K562 (cell line): ENCODE measurements around the gene PMEPA1. TPM values are rescaled to one million over a fixed set of nuclear protein-coding genes. Genes with fewer than 3 reads are reported as not detected.

Experiments used
- ATAC-seq: fragments of 200-7000 bp; cut with Tn5 transposase; 3 replicates; pipeline ENCODE4 v1.9.1; 2020; ENCODE audit warnings: moderate library complexity
- BruUV-seq: library from RNA; stranded (reverse); fragments of 400-500 nt; replicated peaks from 2 replicates; lab custom pipeline; 2021; lab: Mats Ljungman, UMichigan
- CTCF ChIA-PET: fragments of 300-600 bp; formaldehyde crosslinking; extraction: SDS; loops from one replicate; lab custom pipeline; 2021; ENCODE audit warnings: low intra/inter-chr PET ratio; lab: Yijun Ruan, JAX
- POLR2A ChIA-PET: fragments of 300-600, 350-650 bp; sonication (Branson Sonifier 250); formaldehyde crosslinking; extraction: SDS; loops from one replicate; lab custom pipeline; 2021; ENCODE audit warnings: antibody characterized with exemption, inconsistent platforms; lab: Yijun Ruan, JAX
- DNase-seq, 4 experiments: peaks; one replicate each; pipeline versions ENCODE4 v3.0.0 to v3.0.0-alpha.2; 2011 to 2018; ENCODE audit warnings: low spot score in 3 of 4, mixed read lengths in 3 of 4; ENCODE audit errors: extremely low read depth in 1 of 4
- FAIRE-seq: peaks from 2 replicates; lab custom pipeline; 2011; peaks lifted over from hg19 to GRCh38; lab: Jason Lieb, UNC
- H2AFZ ChIP-seq: 2 replicates; pipeline ENCODE4 v1.6.0; 2011; ENCODE audit warnings: low read depth, low read length, control low read depth, inconsistent platforms
- H3K27ac ChIP-seq: fragments of 200-600 bp; 3 replicates; pipeline ENCODE4 v1.8.0; 2011; ENCODE audit warnings: low read depth, mild to moderate bottlenecking, control low read depth, inconsistent platforms, low read length, moderate library complexity, mixed read lengths; ENCODE audit errors: extremely low read depth
- H3K27me3 ChIP-seq, 2 experiments: fragments of 300-600 bp in 1 of 2; 2 replicates in 1 of 2; 3 replicates in 1 of 2; pipeline versions ENCODE4 v1.6.0 to v1.8.0; 2011; ENCODE audit warnings: inconsistent platforms in 2 of 2, low read length in 2 of 2, mild to moderate bottlenecking in 1 of 2, mixed read lengths in 1 of 2, moderate library complexity in 1 of 2; ENCODE audit not compliant: control insufficient read depth in 2 of 2, insufficient read depth in 2 of 2
- H3K36me3 ChIP-seq: fragments of 300-600 bp; 3 replicates; pipeline ENCODE4 v1.8.0; 2011; ENCODE audit warnings: mild to moderate bottlenecking, low read length, inconsistent platforms; ENCODE audit not compliant: control insufficient read depth, insufficient read depth
- H3K4me1 ChIP-seq, 2 experiments: fragments of 200-600 bp in 1 of 2; replicated peaks in 1 of 2; 2 replicates in 1 of 2; 3 replicates in 1 of 2; pipeline versions ENCODE4 v1.5.1 to v1.8.0; 2011; ENCODE audit warnings: inconsistent platforms in 2 of 2, low read length in 2 of 2, mild to moderate bottlenecking in 1 of 2, mixed read lengths in 1 of 2, moderate library complexity in 1 of 2; ENCODE audit not compliant: control insufficient read depth in 2 of 2, insufficient read depth in 2 of 2
- H3K4me2 ChIP-seq: 2 replicates; pipeline ENCODE4 v1.6.1; 2011; ENCODE audit warnings: low read length, control low read depth, inconsistent platforms, mixed read lengths; ENCODE audit not compliant: insufficient read depth
- H3K4me3 ChIP-seq: fragments of 200-600 bp; sonication (generic), shearing (Covaris generic); 2 replicates; pipeline ENCODE4 v1.5.1; 2016; ENCODE audit warnings: control low read depth, inconsistent platforms
- H3K79me2 ChIP-seq: fragments of 200-600 bp; 3 replicates; pipeline ENCODE4 v1.8.0; 2011; ENCODE audit warnings: low read length, inconsistent platforms; ENCODE audit not compliant: control insufficient read depth, insufficient read depth
- H3K9ac ChIP-seq, 2 experiments: 2 replicates each; pipeline versions ENCODE4 v1.6.0 to v1.6.1; 2011; ENCODE audit warnings: low read depth in 2 of 2, low read length in 2 of 2, control low read depth in 1 of 2, inconsistent platforms in 1 of 2, mild to moderate bottlenecking in 1 of 2, mixed read lengths in 1 of 2; ENCODE audit not compliant: insufficient read depth in 1 of 2
- H3K9me1 ChIP-seq: one replicate; pipeline ENCODE4 v1.6.0; 2011; ENCODE audit warnings: inconsistent platforms, mild to moderate bottlenecking, low read length, moderate library complexity; ENCODE audit not compliant: control insufficient read depth, insufficient read depth
- H3K9me3 ChIP-seq: replicated peaks from 2 replicates; pipeline ENCODE4 v1.5.1; 2011; ENCODE audit warnings: low read depth, low read length, inconsistent platforms; ENCODE audit not compliant: control insufficient read depth, insufficient read depth
- H4K20me1 ChIP-seq: replicated peaks from 2 replicates; pipeline ENCODE4 v1.6.1; 2011; ENCODE audit warnings: low read length, inconsistent platforms, mixed read lengths; ENCODE audit not compliant: control insufficient read depth, insufficient read depth
- BRD4 ChIP-seq: fragments of 200-600 bp; sonication (generic); IDR thresholded peaks from 2 replicates; pipeline ENCODE4 v1.6.1; 2017; ENCODE audit warnings: inconsistent platforms
- FOS ChIP-seq: IDR thresholded peaks from 3 replicates; pipeline ENCODE4 v1.6.1; 2011; ENCODE audit not compliant: insufficient read length; ENCODE audit errors: extremely low read depth
- MYC ChIP-seq, 2 experiments: fragments of 250-450 bp in 1 of 2; sonication (Bioruptor Pico) in 1 of 2; IDR thresholded peaks; 2 replicates each; pipeline versions ENCODE4 v1.5.1 to v1.6.1; 2012 to 2021; ENCODE audit warnings: low read depth in 2 of 2, borderline replicate concordance in 1 of 2, improper control_type of control experiment in 1 of 2, low read length in 1 of 2, mild to moderate bottlenecking in 1 of 2, moderate library complexity in 1 of 2
- NCOA6 ChIP-seq: fragments of 450-650 bp; IDR thresholded peaks from 2 replicates; pipeline ENCODE4 v1.6.1; 2017; ENCODE audit warnings: mild to moderate bottlenecking
- PHF20 ChIP-seq: fragments of 450-650 bp; IDR thresholded peaks from 2 replicates; pipeline ENCODE4 v1.6.1; 2018; ENCODE audit not compliant: partially characterized antibody
- PRMT5 ChIP-seq: sonication (generic); formaldehyde crosslinking; IDR thresholded peaks from 2 replicates; pipeline ENCODE4 v1.5.0; 2020; ENCODE audit warnings: missing genetic modification reagents
- RFX7 ChIP-seq: fragments of 250-450 bp; sonication (Bioruptor Pico); IDR thresholded peaks from 2 replicates; pipeline ENCODE4 v1.5.1; 2021; ENCODE audit warnings: mild to moderate bottlenecking
- SFPQ ChIP-seq: fragments of 200-400 bp; formaldehyde crosslinking; IDR thresholded peaks from 2 replicates; pipeline ENCODE4 v1.6.1; 2017; ENCODE audit warnings: mild to moderate bottlenecking, low read depth, low read length, moderate library complexity
- ZKSCAN8 ChIP-seq: fragments of 200-800 bp; sonication (Bioruptor generic); IDR thresholded peaks from 2 replicates; pipeline ENCODE4 v1.6.1; 2016; ENCODE audit warnings: missing genetic modification characterization, missing compliant biosample characterization
- ZNF12 ChIP-seq: sonication (generic); formaldehyde crosslinking; IDR thresholded peaks from 2 replicates; pipeline ENCODE4 v1.4.0; 2020; ENCODE audit warnings: mild to moderate bottlenecking, missing genetic modification reagents
- ZNF699 ChIP-seq: fragments of 250-450 bp; sonication (Bioruptor Pico); IDR thresholded peaks from 2 replicates; pipeline ENCODE4 v1.8.0; 2021; ENCODE audit warnings: mild to moderate bottlenecking, moderate library complexity; ENCODE audit not compliant: insufficient replicate concordance
- WGBS: fragments of 100-300 bp; shearing (Covaris generic); methylation state at CpG from one replicate; pipeline ENCODE4 v1.1.6; 2016; ENCODE audit warnings: low coverage, mixed read lengths; ENCODE audit not compliant: insufficient coverage; ENCODE audit errors: missing lambda C conversion rate; 5-methylcytosine and 5-hydroxymethylcytosine counted together
- in situ Hi-C: fragments of 300-500 bp; cut with MboI; formaldehyde crosslinking; loops from 4 replicates; pipeline ENCODE4 v1.15.0; 2018; ENCODE audit warnings: inconsistent platforms, mixed read lengths
- intact Hi-C: fragments of 100-400 bp; cut with micrococcal nuclease; formaldehyde crosslinking; loops from 2 replicates; pipeline ENCODE4 v1.14.2; 2022
- polyA plus RNA-seq, 8 experiments: library from polyadenylated mRNA; depleted of rRNA in 4 of 8; stranded (reverse) in 5 of 8; unstranded in 3 of 8; fragments of >200 nt; fragmentation: Nextera tagmentation in 2 of 8; fragmentation: Illumina TruSeq in 1 of 8; extraction: Ambion mirVana in 2 of 8; extraction: Trizol in 1 of 8; gene quantifications; 2 replicates each; pipeline versions ENCODE4 v1.2.1 to v1.2.3, GENCODE V29; 2011 to 2014; ENCODE audit warnings: inconsistent platforms in 1 of 8, missing spikeins in 1 of 8
- total RNA-seq, 7 experiments: library from RNA; depleted of rRNA in 6 of 7; stranded (reverse); fragments of >200 nt in 6 of 7; fragmentation: Illumina TruSeq in 2 of 7; extraction: Trizol in 2 of 7; gene quantifications; 2 replicates each; pipeline versions ENCODE4 v1.2.1 to v1.2.3, GENCODE V29; 2011 to 2021; ENCODE audit warnings: low replicate concordance in 1 of 7

Gene PMEPA1
- total and polyA plus RNA-seq, 9 of the 15 experiments (the other 6 are each of a cell fraction or from before 2014, with no cell fraction given): 0.16 TPM; not detected in 8

- POLR2A ChIA-PET: interaction anchor here (0.5 to 0.6 kb wide), 2 partner anchors 18 to 64 kb away, joined by 3 read pairs; no protein-coding TSS in a partner anchor
- no peak for ATAC-seq
Observed at GRCh38 chr20:57647006-57647932, 62.5 kb downstream of the PMEPA1 start.

More at GRCh38 chr20:57647006-57647932, 62.5 kb downstream of the PMEPA1 start:
- CTCF ChIA-PET: no interaction called here
- H3K9me1 ChIP-seq: no peaks in the 10 kb centered on the region
- no peaks in the 10 kb centered on the region for H4K20me1 ChIP-seq
- intact Hi-C loops (no loop called here), in situ Hi-C loops (no loop called here)
- no peak overlapping the region for H3K9ac ChIP-seq
- BruUV-seq: no TSS peak
- H3K27ac ChIP-seq: no peak overlapping the region
- WGBS: 3% methylated on average over 12 of the region's 12 CpGs
- H2AFZ ChIP-seq: no peak overlapping the region
- TF ChIP-seq BRD4: no peak
- no peak for TF ChIP-seq FOS
- no peak for TF ChIP-seq SFPQ
- TF ChIP-seq NCOA6: no peak
- TF ChIP-seq RFX7: no peak
- no peak for TF ChIP-seq ZNF12 (CRISPR knock-in tag)
- no peak for TF ChIP-seq PHF20
- TF ChIP-seq ZNF699: no peak
- no peak for TF ChIP-seq PRMT5
- TF ChIP-seq MYC (IDR thresholded peaks at IDR 0.05; ENCODE audit: low read depth, low read length): no peak
- TF ChIP-seq MYC (CRISPR knock-in tag; IDR thresholded peaks at IDR 0.05; ENCODE audit: borderline replicate concordance, low read depth): no peak
- no peak for TF ChIP-seq ZKSCAN8
- peaks cover 29 to 47% of the 10 kb centered on the region in 2 experiments; a peak in 4 of 5 replicates for H3K27me3 ChIP-seq
- H3K36me3 ChIP-seq: no peaks in the 10 kb centered on the region
- DNase-seq: no peak
- no peak overlapping the region for H3K4me3 ChIP-seq
- H3K4me1 ChIP-seq: peaks cover 0 to 4% of the 10 kb centered on the region in 2 experiments; a peak in 1 of 5 replicates
- no peak overlapping the region for H3K4me2 ChIP-seq
- H3K9me3 ChIP-seq: no peaks in the 10 kb centered on the region
- FAIRE-seq: no peak
- no peaks in the 10 kb centered on the region for H3K79me2 ChIP-seq
